Mucosa of descending colon (tissue), 3 donors: ENCODE data around the gene DAZL. TPM values are rescaled to one million over a fixed set of nuclear protein-coding genes. Genes with fewer than 3 reads are reported as not detected.

Source experiments
- ATAC-seq: fragments of 200-7000 bp; cut with Tn5 transposase; one replicate; pipeline ENCODE4 v1.9.1; 2020; ENCODE audit warnings: mild to moderate bottlenecking, moderate library complexity
- DNase-seq, 3 donors: peaks; one replicate each; pipeline ENCODE4 v3.0.0-alpha.2; 2020
- H3K36me3 ChIP-seq: fragments of 200-600 bp; one replicate; pipeline ENCODE4 v1.8.0; 2021; ENCODE audit warnings: low read depth, mild to moderate bottlenecking
- H3K4me1 ChIP-seq: fragments of 200-600 bp; one replicate; pipeline ENCODE4 v1.8.0; 2021; ENCODE audit warnings: low read depth, mild to moderate bottlenecking
- H3K4me3 ChIP-seq: fragments of 200-600 bp; one replicate; pipeline ENCODE4 v1.8.0; 2021; ENCODE audit warnings: mild to moderate bottlenecking
- H3K9me3 ChIP-seq: fragments of 200-600 bp; one replicate; pipeline ENCODE4 v1.8.0; 2021; ENCODE audit warnings: mild to moderate bottlenecking
- intact Hi-C, 2 donors: fragments of 100-400 bp; cut with DNase I in 1 of 2; cut with micrococcal nuclease in 1 of 2; formaldehyde crosslinking; loops; one replicate each; pipeline versions ENCODE4 v1.11.0 to v1.11.1; 2022; cut with DNase I, micrococcal nuclease
- total RNA-seq, 3 donors: library from RNA; stranded (reverse); fragmentation: NEBNext Ultra II Directional in 2 of 3; extraction: Animal tissue kit (Norgen Biotek cat#: 25700) in 2 of 3; gene quantifications; one replicate each; pipeline versions ENCODE4 v1.2.1 to v1.2.4, GENCODE V29; 2021 to 2023
- TF ChIP-seq, protein P1 (sequence below): fragments of 200-600 bp; IDR thresholded peaks from one replicate; pipeline ENCODE4 v1.8.0; 2022; ENCODE audit warnings: antibody characterized with exemption, mild to moderate bottlenecking
- donor health status: DM: no; HTN: no; CAD: no; lungs with moderate emphysema.
- donor health status: DM: no; HTN: no; CAD: no.
- donor health status: DM: no; HTN: yes; CAD: no.

The DAZL gene
- total RNA-seq, 3 donors from 2014 or later: 0.22 TPM; not detected in 2

GRCh38 chr3:16536996-16537395 lies 68.2 kb downstream of the DAZL start:
- no peaks in the 10 kb centered on the region for H3K9me3 ChIP-seq
- H3K4me3 ChIP-seq: no peak overlapping the region
- ATAC-seq: no peak
- no peak for DNase-seq
- intact Hi-C loops: no loop called here
- no peaks in the 10 kb centered on the region for H3K36me3 ChIP-seq
- TF ChIP-seq, protein P1, sequence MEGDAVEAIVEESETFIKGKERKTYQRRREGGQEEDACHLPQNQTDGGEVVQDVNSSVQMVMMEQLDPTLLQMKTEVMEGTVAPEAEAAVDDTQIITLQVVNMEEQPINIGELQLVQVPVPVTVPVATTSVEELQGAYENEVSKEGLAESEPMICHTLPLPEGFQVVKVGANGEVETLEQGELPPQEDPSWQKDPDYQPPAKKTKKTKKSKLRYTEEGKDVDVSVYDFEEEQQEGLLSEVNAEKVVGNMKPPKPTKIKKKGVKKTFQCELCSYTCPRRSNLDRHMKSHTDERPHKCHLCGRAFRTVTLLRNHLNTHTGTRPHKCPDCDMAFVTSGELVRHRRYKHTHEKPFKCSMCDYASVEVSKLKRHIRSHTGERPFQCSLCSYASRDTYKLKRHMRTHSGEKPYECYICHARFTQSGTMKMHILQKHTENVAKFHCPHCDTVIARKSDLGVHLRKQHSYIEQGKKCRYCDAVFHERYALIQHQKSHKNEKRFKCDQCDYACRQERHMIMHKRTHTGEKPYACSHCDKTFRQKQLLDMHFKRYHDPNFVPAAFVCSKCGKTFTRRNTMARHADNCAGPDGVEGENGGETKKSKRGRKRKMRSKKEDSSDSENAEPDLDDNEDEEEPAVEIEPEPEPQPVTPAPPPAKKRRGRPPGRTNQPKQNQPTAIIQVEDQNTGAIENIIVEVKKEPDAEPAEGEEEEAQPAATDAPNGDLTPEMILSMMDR: no peak
- no peaks in the 10 kb centered on the region for H3K4me1 ChIP-seq

Other genes with a start within 250 kb of the DAZL start
- gene RFTN1, start 91.7 kb downstream of the DAZL start, total RNA-seq: 10 to 100 TPM in 1 of 3 donors, 1 to 10 TPM in 2; 6.9 to 12.6 (median 9.7) TPM